Fibroblast of lung (primary cell): ENCODE results near the gene PCBP4. TPM values are rescaled to one million over a fixed set of nuclear protein-coding genes. Genes with fewer than 3 reads are reported as not detected.
"Not testable (repeated sequence)": the region's sequence is repeated elsewhere in the genome, so short reads cannot be mapped to it uniquely, and the experiment has no call there.

Source experiments
- DNase-seq, 2 donors: peaks; one replicate each; pipeline versions ENCODE4 v3.0.0 to v3.0.0-alpha.2; 2010; ENCODE audit warnings: low read depth in 2 of 2
- H2AFZ ChIP-seq: 2 replicates; pipeline ENCODE4 v1.5.1; 2012; ENCODE audit warnings: low read length, control low read depth, inconsistent platforms
- H3K27ac ChIP-seq: 2 replicates; pipeline ENCODE4 v1.5.1; 2011; ENCODE audit warnings: low read length, control low read depth; ENCODE audit not compliant: insufficient read depth
- H3K27me3 ChIP-seq: 2 replicates; pipeline ENCODE4 v1.5.1; 2011; ENCODE audit warnings: mild to moderate bottlenecking, low read length; ENCODE audit not compliant: control insufficient read depth, insufficient read depth
- H3K36me3 ChIP-seq: 2 replicates; pipeline ENCODE4 v1.5.1; 2011; ENCODE audit warnings: low read length; ENCODE audit not compliant: control insufficient read depth, insufficient read depth
- H3K4me1 ChIP-seq: 2 replicates; pipeline ENCODE4 v1.5.1; 2011; ENCODE audit warnings: low read length; ENCODE audit not compliant: control insufficient read depth, insufficient read depth; ENCODE audit errors: extremely low read depth
- H3K4me2 ChIP-seq: 2 replicates; pipeline ENCODE4 v1.5.1; 2011; ENCODE audit warnings: low read length, control low read depth; ENCODE audit not compliant: insufficient read depth; ENCODE audit errors: extremely low read depth
- H3K4me3 ChIP-seq, 4 experiments: fragments of 200-600 bp in 1 of 4; sonication (generic) in 1 of 4; replicated peaks in 1 of 4; 2 replicates each; pipeline ENCODE4 v1.5.1; 2011 to 2016; ENCODE audit warnings: low read length in 4 of 4, low read depth in 3 of 4, mild to moderate bottlenecking in 3 of 4, control low read depth in 2 of 4, inconsistent platforms in 1 of 4, mixed read lengths in 1 of 4; ENCODE audit not compliant: insufficient read depth in 1 of 4; ENCODE audit errors: control extremely low read depth in 1 of 4
- H3K79me2 ChIP-seq: 2 replicates; pipeline ENCODE4 v1.5.1; 2012; ENCODE audit warnings: mild to moderate bottlenecking, low read length, inconsistent platforms; ENCODE audit not compliant: control insufficient read depth, insufficient read depth
- H3K9ac ChIP-seq: 2 replicates; pipeline ENCODE4 v1.5.1; 2011; ENCODE audit warnings: mild to moderate bottlenecking, low read length, control low read depth; ENCODE audit not compliant: insufficient read depth
- H3K9me3 ChIP-seq: 2 replicates; pipeline ENCODE4 v1.5.1; 2012; ENCODE audit warnings: low read depth, low read length; ENCODE audit not compliant: control insufficient read depth, insufficient read depth
- H4K20me1 ChIP-seq: 2 replicates; pipeline ENCODE4 v1.5.1; 2011; ENCODE audit warnings: low read length; ENCODE audit not compliant: control insufficient read depth, insufficient read depth; ENCODE audit errors: extremely low read depth
- CTCF ChIP-seq, 2 donors: IDR thresholded peaks in 1 of 2; conservative IDR thresholded peaks in 1 of 2; 1 replicate in 1 of 2; 2 replicates in 1 of 2; pipeline ENCODE4 v1.5.1; 2011 to 2012; ENCODE audit warnings: low read length in 2 of 2, control low read depth in 1 of 2, inconsistent platforms in 1 of 2, low read depth in 1 of 2, mild to moderate bottlenecking in 1 of 2
- EZH2 ChIP-seq: IDR thresholded peaks from 2 replicates; pipeline ENCODE4 v1.5.1; 2012; ENCODE audit warnings: low read length, control low read depth, mild to moderate bottlenecking; ENCODE audit errors: missing control alignments
- polyA plus RNA-seq, 2 donors: library from polyadenylated mRNA; depleted of rRNA in 1 of 2; stranded (reverse) in 1 of 2; unstranded in 1 of 2; fragments of >200 nt; gene quantifications; 2 replicates each; pipeline ENCODE4 v1.2.1, GENCODE V29; 2011 to 2012; ENCODE audit warnings: missing spikeins in 1 of 2
- total RNA-seq: library from RNA; depleted of rRNA; stranded (reverse); fragments of >200 nt; gene quantifications from 2 replicates; pipeline ENCODE4 v1.2.1, GENCODE V29; 2014

The PCBP4 gene
- total and polyA plus RNA-seq, 2 donors (not counting 1 experiment from before 2014, with no cell fraction given) = 40.2 to 46.2 TPM

- peaks cover 28% of the 10 kb centered on the region for H3K79me2 ChIP-seq
- no peaks in the 10 kb centered on the region for H3K27me3 ChIP-seq
- DNase-seq = peak; percentile 94 to 97
- H3K9ac ChIP-seq = peak within 1 kb of the TSS; percentile 91
- no peaks in the 10 kb centered on the region for H3K9me3 ChIP-seq
- peak within 1 kb of the TSS; percentile 96 to 100 (median 99) for H3K4me3 ChIP-seq
- peaks cover 14% of the 10 kb centered on the region for H3K4me1 ChIP-seq
- H4K20me1 ChIP-seq = no peaks in the 10 kb centered on the region
- H3K27ac ChIP-seq = peak within 1 kb of the TSS; percentile 93
- H2AFZ ChIP-seq = peak within 1 kb of the TSS; percentile 49
- peak within 1 kb of the TSS; percentile 96 for H3K4me2 ChIP-seq
- no peak for TF ChIP-seq CTCF (conservative IDR thresholded peaks at IDR 0.05 in 1 of 2, IDR thresholded peaks at IDR 0.05 in 1 of 2; ENCODE audit: low read depth in 1 of 2, low read length in 2 of 2)
- TF ChIP-seq EZH2 = no peak
- H3K36me3 ChIP-seq = peaks cover 16% of the 10 kb centered on the region
Observed at GRCh38 chr3:51995346-51996163, 28.3 kb upstream of the PCBP4 start, which contains the start of gene RPL29. Gene RPL29, minus strand, starts transcription at chr3:51995895. Its CDS starts 434 bp downstream, at chr3:51995461.

GRCh38 chr3:51994530-51994929, 27.3 kb upstream of the PCBP4 start:
- Histone ChIP-seq H3K4me3 (peak overlapping the region; percentile 96 to 100 (median 99)), H3K79me2 (peaks cover 28% of the 10 kb centered on the region), H3K9me3 (no peaks in the 10 kb centered on the region), H3K4me1 (peaks cover 14% of the 10 kb centered on the region), H4K20me1 (no peaks in the 10 kb centered on the region), H3K4me2 (peak overlapping the region; percentile 96), H3K9ac (peak overlapping the region; percentile 91), H3K27me3 (no peaks in the 10 kb centered on the region), H3K36me3 (peaks cover 16% of the 10 kb centered on the region), H2AFZ (no peak overlapping the region), H3K27ac (peak overlapping the region; percentile 93)
- DNase-seq = no peak
- TF ChIP-seq EZH2 (no peak), CTCF (conservative IDR thresholded peaks at IDR 0.05 in 1 of 2, IDR thresholded peaks at IDR 0.05 in 1 of 2; ENCODE audit: low read depth in 1 of 2, low read length in 2 of 2) (no peak)

- Histone ChIP-seq H3K4me1 (peaks cover 16% of the 10 kb centered on the region), H3K79me2 (peaks cover 28% of the 10 kb centered on the region), H3K36me3 (peaks cover 18% of the 10 kb centered on the region)
- H2AFZ ChIP-seq, H4K20me1 ChIP-seq, H3K4me2 ChIP-seq, DNase-seq, H3K4me3 ChIP-seq, H3K9me3 ChIP-seq, H3K27ac ChIP-seq, H3K9ac ChIP-seq, H3K27me3 ChIP-seq: not testable (repeated sequence)
Observed at GRCh38 chr3:51993657-51994056, 26.4 kb upstream of the PCBP4 start.
